Smooth muscle cell (in vitro differentiated cells): Measurements from ENCODE around the gene COL4A3. TPM values are rescaled to one million over a fixed set of nuclear protein-coding genes. Genes with fewer than 3 reads are reported as not detected.
A peak's percentile ranks its signal among the peaks of the same experiment; 100 is the strongest.
"Not testable (repeated sequence)": the region's sequence is repeated elsewhere in the genome, so short reads cannot be mapped to it uniquely, and the experiment has no call there.

Experiments
- DNase-seq: peaks from one replicate; lab custom pipeline; 2025; ENCODE audit not compliant: unreplicated experiment; lab: John Stamatoyannopoulos, UW
- H2AFZ ChIP-seq: fragments of 200-600 bp; sonication (generic); 2 replicates; pipeline ENCODE4 v1.6.0; 2016; ENCODE audit warnings: antibody characterized with exemption, low read depth, mild to moderate bottlenecking
- H3F3A ChIP-seq: fragments of 200-600 bp; sonication (generic); 2 replicates; pipeline ENCODE4 v1.6.0; 2017; ENCODE audit warnings: antibody characterized with exemption, low read depth
- H3K27ac ChIP-seq: fragments of 200-600 bp; sonication (generic); 2 replicates; pipeline ENCODE4 v1.5.1; 2016; ENCODE audit warnings: low read depth, mild to moderate bottlenecking
- H3K27me3 ChIP-seq: fragments of 200-600 bp; sonication (generic); 2 replicates; pipeline ENCODE4 v1.6.1; 2016; ENCODE audit warnings: low read depth, mild to moderate bottlenecking
- H3K36me3 ChIP-seq: fragments of 200-600 bp; sonication (generic); 2 replicates; pipeline ENCODE4 v1.5.1; 2016; ENCODE audit warnings: low read depth
- H3K4me1 ChIP-seq: fragments of 200-600 bp; sonication (generic); 2 replicates; pipeline ENCODE4 v1.5.1; 2016; ENCODE audit warnings: low read depth
- H3K4me2 ChIP-seq: fragments of 200-600 bp; sonication (generic); 2 replicates; pipeline ENCODE4 v1.6.0; 2016; ENCODE audit warnings: mild to moderate bottlenecking
- H3K4me3 ChIP-seq: fragments of 200-600 bp; sonication (generic); 2 replicates; pipeline ENCODE4 v1.5.1; 2016; ENCODE audit warnings: mild to moderate bottlenecking
- H3K79me2 ChIP-seq: fragments of 200-600 bp; sonication (generic); 2 replicates; pipeline ENCODE4 v1.6.0; 2016; ENCODE audit warnings: low read depth, mild to moderate bottlenecking
- H3K9ac ChIP-seq: fragments of 200-600 bp; sonication (generic); 2 replicates; pipeline ENCODE4 v1.6.0; 2016; ENCODE audit warnings: low read depth
- H3K9me3 ChIP-seq: fragments of 200-600 bp; sonication (generic); replicated peaks from 2 replicates; pipeline ENCODE4 v1.5.1; 2016; ENCODE audit warnings: low read depth
- H4K20me1 ChIP-seq: fragments of 200-600 bp; sonication (generic); 2 replicates; pipeline ENCODE4 v1.6.0; 2016; ENCODE audit warnings: low read depth
- WGBS: methylation state at CpG from one replicate; pipeline ENCODE4 v1.1.7; 2016; ENCODE audit warnings: low lambda C conversion rate; 5-methylcytosine and 5-hydroxymethylcytosine counted together
- polyA plus RNA-seq: library from polyadenylated mRNA; unstranded; fragments of >200 nt; fragmentation: Nextera tagmentation; extraction: Ambion mirVana; gene quantifications from 2 replicates; pipeline ENCODE4 v1.2.1, GENCODE V29; 2016
- total RNA-seq: library from RNA; depleted of rRNA; stranded (reverse); fragments of >200 nt; gene quantifications from 2 replicates; pipeline ENCODE4 v1.2.3, GENCODE V29; 2014
- TF ChIP-seq, protein P1 (sequence below): fragments of 200-600 bp; sonication (generic); IDR thresholded peaks from 2 replicates; pipeline ENCODE4 v1.5.1; 2017; ENCODE audit warnings: borderline replicate concordance, mild to moderate bottlenecking, antibody characterized with exemption; ENCODE audit not compliant: insufficient read depth, poor library complexity, severe bottlenecking

Gene COL4A3
- total and polyA plus RNA-seq, 2 experiments from 2014 or later, result not detected

DNA sequence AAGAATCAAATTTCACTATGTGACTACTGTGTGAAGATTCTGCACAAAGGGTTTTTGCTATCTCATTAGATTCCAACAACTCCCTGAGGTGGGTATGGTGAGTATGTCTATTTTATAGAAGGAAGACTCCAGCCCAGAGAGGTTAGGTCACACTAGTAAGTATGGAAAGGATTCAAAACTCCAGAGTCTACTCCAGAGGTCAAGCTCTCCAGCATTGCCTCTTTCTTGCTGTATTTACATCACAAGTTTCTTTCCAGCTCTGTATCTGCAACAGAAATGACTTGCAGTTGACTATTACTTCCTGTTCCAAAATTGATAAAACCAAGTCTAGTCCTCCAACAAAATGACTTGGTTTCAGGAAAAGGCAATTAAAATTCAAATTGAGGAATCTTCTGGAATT is 2.5 kb upstream of the COL4A3 start:
- H3K4me3 ChIP-seq, result no peak overlapping the region

DNA sequence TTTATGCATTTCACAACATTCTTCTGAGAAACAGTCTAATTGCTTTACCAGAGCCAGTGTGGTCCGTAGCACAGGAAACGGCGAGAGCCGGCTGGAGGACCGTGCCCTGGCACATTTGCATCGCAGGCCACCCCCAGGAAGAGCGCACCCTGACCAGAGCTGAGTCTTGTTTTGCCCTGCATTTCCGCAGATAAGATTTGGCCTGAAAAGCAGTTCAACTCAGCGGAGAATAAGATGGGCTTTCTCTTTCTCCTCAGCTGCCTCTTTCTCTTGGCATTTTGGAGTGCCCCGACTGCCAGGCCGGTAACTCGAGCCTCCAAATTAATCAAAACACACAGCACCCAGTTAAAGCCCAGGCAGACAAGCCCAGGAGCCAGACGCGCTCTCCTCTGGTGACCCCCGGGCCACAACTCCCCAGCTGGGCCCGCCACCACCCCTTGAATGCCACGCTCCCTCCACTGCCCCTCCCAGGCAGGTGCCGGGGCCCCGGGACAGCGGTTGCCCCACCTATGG is 883 bp upstream of the COL4A3 start:
- no peak overlapping the region for H3K9ac ChIP-seq
- H2AFZ ChIP-seq, result peak overlapping the region; percentile 1
- no peaks in the 10 kb centered on the region for H4K20me1 ChIP-seq
- H3K27ac ChIP-seq, result no peak overlapping the region
- 5% methylated on average over 19 of the region's 20 CpGs for WGBS
- H3K79me2 ChIP-seq, result no peaks in the 10 kb centered on the region
- H3K27me3 ChIP-seq, result peaks cover 89% of the 10 kb centered on the region
- H3K4me3 ChIP-seq, result peak overlapping the region; percentile 51
- no peaks in the 10 kb centered on the region for H3F3A ChIP-seq
- no peaks in the 10 kb centered on the region for H3K36me3 ChIP-seq
- peaks cover 13% of the 10 kb centered on the region for H3K4me1 ChIP-seq
- H3K9me3 ChIP-seq, result peaks cover 6% of the 10 kb centered on the region
- DNase-seq, result no peak
- TF ChIP-seq, protein P1, sequence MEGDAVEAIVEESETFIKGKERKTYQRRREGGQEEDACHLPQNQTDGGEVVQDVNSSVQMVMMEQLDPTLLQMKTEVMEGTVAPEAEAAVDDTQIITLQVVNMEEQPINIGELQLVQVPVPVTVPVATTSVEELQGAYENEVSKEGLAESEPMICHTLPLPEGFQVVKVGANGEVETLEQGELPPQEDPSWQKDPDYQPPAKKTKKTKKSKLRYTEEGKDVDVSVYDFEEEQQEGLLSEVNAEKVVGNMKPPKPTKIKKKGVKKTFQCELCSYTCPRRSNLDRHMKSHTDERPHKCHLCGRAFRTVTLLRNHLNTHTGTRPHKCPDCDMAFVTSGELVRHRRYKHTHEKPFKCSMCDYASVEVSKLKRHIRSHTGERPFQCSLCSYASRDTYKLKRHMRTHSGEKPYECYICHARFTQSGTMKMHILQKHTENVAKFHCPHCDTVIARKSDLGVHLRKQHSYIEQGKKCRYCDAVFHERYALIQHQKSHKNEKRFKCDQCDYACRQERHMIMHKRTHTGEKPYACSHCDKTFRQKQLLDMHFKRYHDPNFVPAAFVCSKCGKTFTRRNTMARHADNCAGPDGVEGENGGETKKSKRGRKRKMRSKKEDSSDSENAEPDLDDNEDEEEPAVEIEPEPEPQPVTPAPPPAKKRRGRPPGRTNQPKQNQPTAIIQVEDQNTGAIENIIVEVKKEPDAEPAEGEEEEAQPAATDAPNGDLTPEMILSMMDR, result no peak
- H3K4me2 ChIP-seq, result peak overlapping the region; percentile 91

More for the DNA sequence above, 2.5 kb upstream of the COL4A3 start:
- Histone ChIP-seq H3K79me2 (no peaks in the 10 kb centered on the region), H3K4me2 (no peak overlapping the region), H3K36me3 (no peaks in the 10 kb centered on the region), H3K27ac (no peak overlapping the region), H4K20me1 (no peaks in the 10 kb centered on the region), H3K27me3 (peaks cover 96% of the 10 kb centered on the region), H2AFZ (no peak overlapping the region), H3K9me3 (no peaks in the 10 kb centered on the region), H3K4me1 (peaks cover 13% of the 10 kb centered on the region), H3F3A (no peaks in the 10 kb centered on the region), H3K9ac (no peak overlapping the region)
- DNase-seq, result no peak
- TF ChIP-seq, protein P1, result no peak

DNA sequence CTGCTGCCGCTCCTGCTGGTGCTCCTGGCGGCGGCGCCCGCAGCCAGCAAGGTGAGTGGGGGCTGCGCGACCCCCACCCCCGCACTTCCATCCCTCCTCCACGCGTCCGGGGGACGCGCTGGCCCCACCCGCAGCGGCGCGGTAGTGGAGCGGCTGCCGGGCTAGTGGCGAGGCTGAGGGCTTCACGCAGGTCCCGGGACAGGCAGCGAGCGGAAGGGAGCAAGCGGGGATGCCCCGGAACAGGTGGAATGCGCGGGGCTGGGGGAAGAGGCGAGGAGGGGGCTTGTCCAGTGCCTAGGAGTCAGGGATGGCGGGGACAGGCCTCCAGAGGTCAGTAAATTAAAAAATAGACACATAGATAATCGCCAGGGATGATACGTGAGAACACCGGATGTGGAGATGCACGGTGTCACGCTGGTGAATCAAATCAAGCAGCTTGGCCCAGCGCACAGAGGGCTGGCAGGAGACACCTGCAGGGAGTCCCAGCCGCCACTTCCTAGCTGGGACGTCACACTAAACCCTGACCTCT is 403 bp downstream of the COL4A3 start:
- Histone ChIP-seq H2AFZ (no peak overlapping the region), H3K27ac (no peak overlapping the region), H3F3A (no peaks in the 10 kb centered on the region), H3K9ac (no peak overlapping the region), H3K36me3 (no peaks in the 10 kb centered on the region), H4K20me1 (no peaks in the 10 kb centered on the region), H3K4me2 (peak overlapping the region; percentile 91), H3K9me3 (peaks cover 6% of the 10 kb centered on the region), H3K4me1 (peaks cover 13% of the 10 kb centered on the region), H3K79me2 (no peaks in the 10 kb centered on the region), H3K4me3 (peak overlapping the region; percentile 51), H3K27me3 (peaks cover 78% of the 10 kb centered on the region)
- no peak for DNase-seq
- TF ChIP-seq, protein P1, result no peak
- 3% methylated on average over 36 of the region's 38 CpGs for WGBS

DNA sequence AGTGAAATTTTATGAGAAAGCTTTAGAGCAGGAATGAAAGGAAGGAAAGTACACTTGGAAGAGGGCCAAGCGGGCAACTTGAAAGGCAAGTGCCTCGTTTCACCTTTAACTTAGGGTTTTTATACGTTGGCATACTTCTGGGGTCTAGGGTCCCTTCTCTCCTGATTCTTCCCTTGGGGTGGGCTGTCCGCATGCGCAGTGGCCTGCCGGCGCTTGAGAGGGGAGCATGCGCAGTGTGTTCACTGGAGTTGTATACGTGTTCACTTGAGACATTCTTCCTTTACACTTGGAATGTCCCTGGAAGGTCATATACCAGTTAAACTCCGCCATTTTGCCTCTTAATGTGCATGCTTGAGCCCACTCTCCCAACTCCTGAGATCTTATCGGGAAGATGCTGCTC is 7.4 kb downstream of the COL4A3 start:
- H3F3A ChIP-seq, H3K9me3 ChIP-seq, H3K36me3 ChIP-seq, H3K79me2 ChIP-seq, H4K20me1 ChIP-seq, H3K4me3 ChIP-seq, H3K27me3 ChIP-seq, H3K27ac ChIP-seq, H2AFZ ChIP-seq, DNase-seq, H3K9ac ChIP-seq, H3K4me2 ChIP-seq, H3K4me1 ChIP-seq: not testable (repeated sequence)
- 95% methylated on average over 11 of the region's 11 CpGs for WGBS
